Panc1 (cell line): Measurements from ENCODE around the gene CDC42. TPM values are rescaled to one million over a fixed set of nuclear protein-coding genes. Genes with fewer than 3 reads are reported as not detected.

Source experiments
- ATAC-seq: fragments of 200-7000 bp; cut with Tn5 transposase; 2 replicates; pipeline ENCODE4 v1.9.1; 2020; ENCODE audit warnings: mild to moderate bottlenecking, moderate library complexity
- BruUV-seq: library from RNA; stranded (reverse); fragments of 400-500 nt; replicated peaks from 2 replicates; lab custom pipeline; 2021; lab: Mats Ljungman, UMichigan
- CTCF ChIA-PET: fragments of 300-600 bp; sonication (Branson Sonifier 250); formaldehyde crosslinking; loops from one replicate; lab custom pipeline; 2022; ENCODE audit warnings: antibody characterized with exemption; lab: Charles Lee
- POLR2A ChIA-PET: fragments of 300-600 bp; sonication (Branson Sonifier 250); formaldehyde crosslinking; loops from one replicate; lab custom pipeline; 2022; ENCODE audit warnings: antibody characterized with exemption; lab: Charles Lee
- DNase-seq: peaks from one replicate; pipeline ENCODE4 v3.0.0-alpha.2; 2010; ENCODE audit warnings: low read depth, low spot score
- H3K27ac ChIP-seq: 2 replicates; pipeline ENCODE4 v1.5.1; 2011; ENCODE audit warnings: mild to moderate bottlenecking, low read length, inconsistent platforms
- H3K27me3 ChIP-seq: fragments of 200-500 bp; sonication (Bioruptor generic); 2 replicates; pipeline ENCODE4 v1.6.0; 2014; ENCODE audit warnings: low read length, inconsistent platforms; ENCODE audit not compliant: control insufficient read depth, insufficient read depth
- H3K36me3 ChIP-seq: fragments of 200-500 bp; sonication (Bioruptor generic); 2 replicates; pipeline ENCODE4 v1.5.1; 2014; ENCODE audit warnings: inconsistent platforms, mild to moderate bottlenecking, low read length, moderate library complexity; ENCODE audit not compliant: control insufficient read depth, insufficient read depth
- H3K4me1 ChIP-seq: 2 replicates; pipeline ENCODE4 v1.5.1; 2011; ENCODE audit warnings: inconsistent platforms, mild to moderate bottlenecking, low read length, moderate library complexity; ENCODE audit not compliant: control insufficient read depth, insufficient read depth
- H3K4me3 ChIP-seq, 2 experiments: 2 replicates each; pipeline ENCODE4 v1.5.1; 2011 to 2012; ENCODE audit warnings: low read depth in 2 of 2, low read length in 2 of 2, mild to moderate bottlenecking in 2 of 2, inconsistent platforms in 1 of 2, moderate library complexity in 1 of 2
- H3K9me3 ChIP-seq: fragments of 200-500 bp; sonication (Bioruptor generic); 2 replicates; pipeline ENCODE4 v1.5.1; 2014; ENCODE audit warnings: low read depth, mild to moderate bottlenecking, inconsistent platforms, low read length, moderate library complexity; ENCODE audit not compliant: control insufficient read depth, insufficient read depth
- CTCF ChIP-seq: fragments of 450-650 bp; IDR thresholded peaks from 2 replicates; pipeline ENCODE4 v1.5.1; 2017; ENCODE audit warnings: mild to moderate bottlenecking
- POLR2AphosphoS5 ChIP-seq: IDR thresholded peaks from 2 replicates; pipeline ENCODE4 v1.6.1; 2012; ENCODE audit warnings: mild to moderate bottlenecking, low read depth, low read length, moderate library complexity
- SIN3A ChIP-seq: IDR thresholded peaks from 2 replicates; pipeline ENCODE4 v1.6.1; 2012; ENCODE audit warnings: low read depth, mild to moderate bottlenecking, low read length, moderate library complexity, borderline replicate concordance; ENCODE audit not compliant: insufficient read depth
- TCF7L2 ChIP-seq: IDR thresholded peaks from 2 replicates; pipeline ENCODE4 v1.6.1; 2011; ENCODE audit warnings: mild to moderate bottlenecking, low read depth, low read length, inconsistent platforms
- in situ Hi-C: cut with HindIII; loops from 2 replicates; pipeline ENCODE4 v1.10.0; 2016; ENCODE audit warnings: low sequenced_read_pairs, low pct_unique_long_range_greater_than_20kb
- intact Hi-C: fragments of 100-400 bp; cut with micrococcal nuclease; formaldehyde crosslinking; loops from one replicate; pipeline ENCODE4 v1.10.0; 2022; ENCODE audit not compliant: unreplicated experiment
- total RNA-seq: library from RNA; stranded (reverse); gene quantifications from one replicate; pipeline ENCODE4 v1.2.1, GENCODE V29; 2021; ENCODE audit not compliant: unreplicated experiment
- TF ChIP-seq, protein P1 (sequence below), 2 experiments: IDR thresholded peaks; 2 replicates each; pipeline ENCODE4 v1.6.1; 2011 to 2012; ENCODE audit warnings: low read depth in 2 of 2, control low read depth in 1 of 2, low read length in 1 of 2, mild to moderate bottlenecking in 1 of 2, moderate library complexity in 1 of 2; ENCODE audit not compliant: insufficient read depth in 1 of 2

Gene CDC42
- total RNA-seq, 1 experiment from 2014 or later: 240 TPM

GRCh38 chr1:22096036-22096435 lies 43.5 kb downstream of the CDC42 start:
- TF ChIP-seq CTCF (no peak), TCF7L2 (no peak), POLR2AphosphoS5 (no peak)
- TF ChIP-seq, protein P1, sequence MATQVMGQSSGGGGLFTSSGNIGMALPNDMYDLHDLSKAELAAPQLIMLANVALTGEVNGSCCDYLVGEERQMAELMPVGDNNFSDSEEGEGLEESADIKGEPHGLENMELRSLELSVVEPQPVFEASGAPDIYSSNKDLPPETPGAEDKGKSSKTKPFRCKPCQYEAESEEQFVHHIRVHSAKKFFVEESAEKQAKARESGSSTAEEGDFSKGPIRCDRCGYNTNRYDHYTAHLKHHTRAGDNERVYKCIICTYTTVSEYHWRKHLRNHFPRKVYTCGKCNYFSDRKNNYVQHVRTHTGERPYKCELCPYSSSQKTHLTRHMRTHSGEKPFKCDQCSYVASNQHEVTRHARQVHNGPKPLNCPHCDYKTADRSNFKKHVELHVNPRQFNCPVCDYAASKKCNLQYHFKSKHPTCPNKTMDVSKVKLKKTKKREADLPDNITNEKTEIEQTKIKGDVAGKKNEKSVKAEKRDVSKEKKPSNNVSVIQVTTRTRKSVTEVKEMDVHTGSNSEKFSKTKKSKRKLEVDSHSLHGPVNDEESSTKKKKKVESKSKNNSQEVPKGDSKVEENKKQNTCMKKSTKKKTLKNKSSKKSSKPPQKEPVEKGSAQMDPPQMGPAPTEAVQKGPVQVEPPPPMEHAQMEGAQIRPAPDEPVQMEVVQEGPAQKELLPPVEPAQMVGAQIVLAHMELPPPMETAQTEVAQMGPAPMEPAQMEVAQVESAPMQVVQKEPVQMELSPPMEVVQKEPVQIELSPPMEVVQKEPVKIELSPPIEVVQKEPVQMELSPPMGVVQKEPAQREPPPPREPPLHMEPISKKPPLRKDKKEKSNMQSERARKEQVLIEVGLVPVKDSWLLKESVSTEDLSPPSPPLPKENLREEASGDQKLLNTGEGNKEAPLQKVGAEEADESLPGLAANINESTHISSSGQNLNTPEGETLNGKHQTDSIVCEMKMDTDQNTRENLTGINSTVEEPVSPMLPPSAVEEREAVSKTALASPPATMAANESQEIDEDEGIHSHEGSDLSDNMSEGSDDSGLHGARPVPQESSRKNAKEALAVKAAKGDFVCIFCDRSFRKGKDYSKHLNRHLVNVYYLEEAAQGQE (IDR thresholded peaks at IDR 0.05; ENCODE audit: insufficient read depth in 1 of 2, low read depth in 2 of 2, low read length in 1 of 2): no peak
- Histone ChIP-seq H3K27me3 (no peaks in the 10 kb centered on the region), H3K27ac (no peak overlapping the region), H3K4me1 (no peaks in the 10 kb centered on the region; the same call in none of the 2 replicates), H3K9me3 (no peaks in the 10 kb centered on the region), H3K36me3 (peaks cover 28% of the 10 kb centered on the region), H3K4me3 (no peak overlapping the region)
- ATAC-seq: no peak
- in situ Hi-C loops: no loop called here
- intact Hi-C loops: no loop called here
- POLR2A ChIA-PET: interaction anchor here (0.6 kb wide), 1 partner anchor 1093 kb away, joined by 5 read pairs; no protein-coding TSS in a partner anchor
- CTCF ChIA-PET: no interaction called here
- no TSS peak for BruUV-seq
- no peak for DNase-seq

DNA sequence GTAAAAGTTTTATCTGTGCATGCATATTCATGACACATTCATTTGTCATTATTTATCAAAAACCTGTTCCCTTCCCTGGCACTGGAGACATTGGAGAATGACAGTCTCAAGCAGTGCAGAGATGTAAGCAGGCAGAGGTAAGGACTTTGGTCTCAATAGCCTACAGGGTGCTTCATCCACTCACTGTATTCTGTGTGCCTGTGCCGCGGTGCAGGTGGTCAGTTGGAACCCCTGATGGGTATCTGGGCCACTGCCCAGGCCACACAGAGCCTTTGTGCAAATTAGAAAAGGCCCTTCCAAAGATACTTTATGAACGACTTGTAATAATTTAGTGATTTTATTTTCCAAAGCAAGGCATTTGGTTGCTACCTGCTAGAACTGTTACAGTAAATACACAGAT lies 44.0 kb downstream of the CDC42 start:
- DNase-seq: no peak
- no peak overlapping the region for H3K4me3 ChIP-seq
- H3K9me3 ChIP-seq: no peaks in the 10 kb centered on the region
- peaks cover 29% of the 10 kb centered on the region for H3K36me3 ChIP-seq
- TF ChIP-seq POLR2AphosphoS5: no peak
- no peak for TF ChIP-seq TCF7L2
- no peak overlapping the region for H3K27ac ChIP-seq
- H3K27me3 ChIP-seq: no peaks in the 10 kb centered on the region
- intact Hi-C loops: no loop called here
- ChIA-PET CTCF (no interaction called here), POLR2A (interaction anchor here (0.6 kb wide), 1 partner anchor 1093 kb away, joined by 5 read pairs; no protein-coding TSS in a partner anchor)
- in situ Hi-C loops: no loop called here
- BruUV-seq: no TSS peak
- no peak for ATAC-seq
- H3K4me1 ChIP-seq: no peaks in the 10 kb centered on the region; the same call in none of the 2 replicates

DNA sequence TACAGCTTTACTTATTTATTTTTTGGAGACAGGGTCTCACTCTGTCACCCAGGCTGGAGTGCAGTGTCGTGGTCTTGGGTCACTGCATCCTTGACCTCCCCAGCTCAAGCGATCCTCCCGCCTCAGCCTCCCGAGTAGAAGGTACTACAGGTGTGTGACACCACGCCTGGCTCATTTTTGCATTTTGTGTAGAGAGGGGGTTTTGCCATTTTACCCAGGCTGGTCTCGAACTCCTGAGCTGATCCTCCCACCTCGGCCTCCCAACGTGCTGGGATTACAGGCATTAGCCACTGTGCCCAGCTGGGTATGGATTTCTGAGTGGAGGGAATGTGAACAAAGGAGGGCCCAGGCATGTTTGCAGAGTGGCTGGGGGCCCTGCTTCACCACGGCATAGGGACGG lies 46.2 kb downstream of the CDC42 start:
- H3K4me3 ChIP-seq: no peak overlapping the region
- H3K27ac ChIP-seq: no peak overlapping the region
- H3K4me1 ChIP-seq: no peaks in the 10 kb centered on the region; the same call in 1 of the 2 replicates
- TF ChIP-seq SIN3A (no peak), POLR2AphosphoS5 (no peak)
- no peak for DNase-seq
- in situ Hi-C loops: no loop called here
- no peak for ATAC-seq
- BruUV-seq: no TSS peak
- peaks cover 27% of the 10 kb centered on the region for H3K36me3 ChIP-seq
- CTCF ChIA-PET: no interaction called here
- H3K9me3 ChIP-seq: no peaks in the 10 kb centered on the region
- H3K27me3 ChIP-seq: no peaks in the 10 kb centered on the region
- POLR2A ChIA-PET: interaction anchor here (0.7 kb wide), 1 partner anchor 218 kb away, joined by 3 read pairs; no protein-coding TSS in a partner anchor
- intact Hi-C loops: no loop called here
